IPS DF 6.9 (cell line): ENCODE data around the gene TENM3.

Source experiments
- DNase-seq: peaks from one replicate; pipeline ENCODE4 v3.0.0-alpha.2; 2013; ENCODE audit warnings: low read depth, low spot score
- H3K27ac ChIP-seq: one replicate; pipeline ENCODE4 v1.5.1; 2013; ENCODE audit warnings: low read length, control low read depth
- H3K27me3 ChIP-seq: 2 replicates; pipeline ENCODE4 v1.6.1; 2013; ENCODE audit warnings: mild to moderate bottlenecking, low read length; ENCODE audit not compliant: control insufficient read depth, insufficient read depth
- H3K36me3 ChIP-seq: 2 replicates; pipeline ENCODE4 v1.6.1; 2013; ENCODE audit warnings: low read length; ENCODE audit not compliant: control insufficient read depth, insufficient read depth
- H3K4me1 ChIP-seq: 2 replicates; pipeline ENCODE4 v1.6.1; 2013; ENCODE audit warnings: low read length; ENCODE audit not compliant: control insufficient read depth, insufficient read depth
- H3K4me3 ChIP-seq: 2 replicates; pipeline ENCODE4 v1.5.1; 2013; ENCODE audit warnings: mild to moderate bottlenecking, low read length
- H3K9me3 ChIP-seq: 2 replicates; pipeline ENCODE4 v1.6.1; 2013; ENCODE audit warnings: low read length, inconsistent platforms; ENCODE audit not compliant: control insufficient read depth, insufficient read depth
- WGBS: extraction: QIAGEN DNeasy Blood & Tissue Kit; methylation state at CpG from one replicate; pipeline ENCODE4 v1.1.7; 2013; ENCODE audit warnings: mixed read lengths, missing lambda C conversion rate; ENCODE audit not compliant: insufficient read length, insufficient coverage; 5-methylcytosine and 5-hydroxymethylcytosine counted together

The TENM3 gene

DNA sequence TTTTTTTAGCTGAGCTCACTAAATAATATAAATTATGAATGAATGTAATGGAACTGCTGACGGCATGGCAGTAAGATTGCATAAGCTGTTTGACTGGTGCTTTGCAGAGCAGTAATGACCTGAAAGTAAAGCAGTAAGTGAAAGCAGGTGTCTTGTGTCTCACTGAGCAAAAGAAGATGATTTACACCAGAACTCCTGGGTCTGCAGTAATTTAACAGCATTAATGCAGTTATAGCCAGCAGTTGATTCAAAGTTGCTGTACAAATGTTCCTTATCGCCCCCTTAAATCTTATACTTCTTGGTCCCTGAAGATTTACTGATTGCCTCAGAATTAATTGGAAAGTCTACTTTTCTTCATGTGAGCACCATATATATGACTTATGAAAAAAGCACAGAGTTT, 486.3 kb downstream of the TENM3 start:
- Histone ChIP-seq H3K4me3 (no peak overlapping the region), H3K27ac (no peak overlapping the region), H3K4me1 (no peaks in the 10 kb centered on the region), H3K9me3 (no peaks in the 10 kb centered on the region), H3K36me3 (no peaks in the 10 kb centered on the region; the same call in 1 of the 2 replicates), H3K27me3 (no peaks in the 10 kb centered on the region)
- DNase-seq, result no peak
- no CpG with 5 or more reads among the region's 2 CpGs for WGBS

DNA sequence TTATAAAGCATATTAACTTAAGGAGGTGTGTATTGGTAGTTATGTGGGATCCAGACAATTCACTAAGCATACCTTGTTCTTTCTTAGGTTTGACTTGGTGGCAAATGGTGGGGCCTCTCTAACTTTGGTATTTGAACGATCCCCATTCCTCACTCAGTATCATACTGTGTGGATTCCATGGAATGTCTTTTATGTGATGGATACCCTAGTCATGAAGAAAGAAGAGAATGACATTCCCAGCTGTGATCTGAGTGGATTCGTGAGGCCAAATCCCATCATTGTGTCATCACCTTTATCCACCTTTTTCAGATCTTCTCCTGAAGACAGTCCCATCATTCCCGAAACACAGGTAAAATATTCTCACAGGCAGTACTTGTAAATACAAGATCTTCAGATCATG, 487.6 kb downstream of the TENM3 start:
- Histone ChIP-seq H3K27ac (no peak overlapping the region), H3K9me3 (no peaks in the 10 kb centered on the region), H3K4me1 (no peaks in the 10 kb centered on the region), H3K36me3 (no peaks in the 10 kb centered on the region; the same call in 1 of the 2 replicates), H3K27me3 (no peaks in the 10 kb centered on the region), H3K4me3 (no peak overlapping the region)
- no CpG with 5 or more reads among the region's 3 CpGs for WGBS
- DNase-seq, result no peak

DNA sequence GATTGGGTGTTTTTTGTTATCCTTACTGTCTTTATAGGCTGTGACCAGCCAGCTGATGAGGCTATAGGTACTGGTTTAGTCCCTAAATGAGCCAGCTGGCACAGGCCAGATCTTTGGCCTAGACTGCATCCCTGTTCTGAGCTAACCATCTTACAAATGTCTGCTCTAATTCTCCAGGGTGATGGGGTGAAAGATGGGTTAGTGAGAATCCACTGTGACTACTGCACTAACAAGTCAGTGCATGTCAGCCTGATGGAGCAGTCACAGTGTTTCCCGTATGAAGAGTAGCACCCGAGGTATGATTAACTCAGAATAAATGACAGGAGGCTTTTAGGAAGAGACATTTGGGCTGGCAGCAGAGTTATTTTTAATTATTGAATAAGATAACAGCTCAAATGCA, 493.0 kb downstream of the TENM3 start:
- Histone ChIP-seq H3K27ac (no peak overlapping the region), H3K4me3 (no peak overlapping the region), H3K36me3 (no peaks in the 10 kb centered on the region), H3K9me3 (no peaks in the 10 kb centered on the region), H3K27me3 (no peaks in the 10 kb centered on the region), H3K4me1 (no peaks in the 10 kb centered on the region)
- no peak for DNase-seq
- no CpG with 5 or more reads among the region's 2 CpGs for WGBS

DNA sequence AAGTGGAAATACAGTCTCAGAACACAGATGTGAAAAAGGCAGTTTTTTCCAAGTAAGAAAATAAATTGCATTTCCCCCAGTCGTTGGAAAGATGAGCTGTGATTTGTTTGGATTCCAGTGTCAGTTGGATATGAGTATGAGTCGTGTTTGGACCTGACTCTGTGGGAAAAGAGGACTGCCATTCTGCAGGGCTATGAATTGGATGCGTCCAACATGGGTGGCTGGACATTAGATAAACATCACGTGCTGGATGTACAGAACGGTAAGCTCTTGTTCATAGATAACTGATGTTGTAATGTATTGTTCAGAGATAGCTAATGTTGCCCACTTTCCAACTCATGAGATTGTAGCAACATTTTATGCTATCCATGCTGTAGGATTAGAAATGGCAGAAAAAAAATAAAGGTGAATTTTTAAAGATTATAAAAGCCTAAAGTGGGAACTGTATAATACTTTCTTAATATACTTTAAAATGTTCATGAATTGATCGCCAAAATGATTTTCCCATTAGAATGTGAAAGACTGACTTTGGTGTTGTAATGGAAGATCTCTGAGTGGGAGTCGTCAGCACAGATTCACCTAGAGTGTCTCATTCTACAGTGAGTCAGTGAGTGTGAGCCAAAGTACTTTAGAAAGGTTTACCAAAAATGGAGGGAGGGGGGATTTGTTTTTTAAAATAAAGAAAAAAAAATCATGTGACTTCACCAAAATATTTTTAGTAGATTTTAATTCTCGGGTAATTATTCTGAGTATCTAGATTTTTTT, 495.3 kb downstream of the TENM3 start:
- Histone ChIP-seq H3K4me1 (no peaks in the 10 kb centered on the region), H3K9me3 (no peaks in the 10 kb centered on the region), H3K27ac (no peak overlapping the region), H3K27me3 (no peaks in the 10 kb centered on the region), H3K36me3 (no peaks in the 10 kb centered on the region), H3K4me3 (no peak overlapping the region)
- WGBS, result no CpG with 5 or more reads among the region's 8 CpGs
- DNase-seq, result no peak

DNA sequence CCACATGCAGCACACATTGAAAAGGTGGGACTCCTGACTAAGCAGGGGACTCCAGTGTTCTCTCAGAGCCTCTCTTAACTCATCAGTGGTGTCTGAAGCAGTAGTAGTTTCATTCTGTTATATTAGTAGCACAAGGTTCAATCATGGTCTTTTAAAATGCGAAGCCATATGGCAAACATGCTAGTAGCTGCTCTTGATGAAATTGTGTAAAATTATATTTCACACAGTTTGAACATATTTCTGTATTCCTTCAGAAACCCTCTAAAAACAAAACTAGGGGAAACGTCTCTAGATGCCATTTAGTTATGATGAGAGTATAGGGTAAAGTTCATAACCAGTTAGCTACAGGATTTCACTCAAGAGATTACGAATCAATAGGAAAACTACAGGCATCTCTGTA, 497.1 kb downstream of the TENM3 start:
- WGBS, result no CpG with 5 or more reads among the region's 3 CpGs

DNA sequence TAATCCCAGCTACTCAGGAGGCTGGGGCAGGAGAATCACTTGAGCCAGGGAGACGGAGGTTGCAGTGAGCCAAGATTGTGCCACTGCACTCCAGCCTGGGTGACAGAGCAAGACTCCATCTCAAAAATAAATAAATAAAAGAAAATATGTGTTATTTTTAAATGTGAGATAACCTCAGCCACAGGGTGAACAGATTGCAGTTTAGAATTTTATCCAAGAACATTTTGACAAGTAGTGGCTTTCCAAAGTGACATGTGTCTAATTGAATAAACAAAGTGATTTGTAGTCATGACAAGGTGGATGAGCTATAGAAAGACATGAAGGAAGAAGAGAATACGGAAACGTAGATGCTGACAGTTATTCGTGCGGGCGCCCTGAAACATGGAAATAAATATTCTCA, 497.9 kb downstream of the TENM3 start:
- no peak for DNase-seq

More for the DNA sequence above, 497.1 kb downstream of the TENM3 start:
- H3K4me1 ChIP-seq, result no peaks in the 10 kb centered on the region
- no peaks in the 10 kb centered on the region for H3K9me3 ChIP-seq
- no peaks in the 10 kb centered on the region for H3K27me3 ChIP-seq
- no peaks in the 10 kb centered on the region for H3K36me3 ChIP-seq
- H3K27ac ChIP-seq, result no peak overlapping the region
- no peak overlapping the region for H3K4me3 ChIP-seq
- no peak for DNase-seq

DNA sequence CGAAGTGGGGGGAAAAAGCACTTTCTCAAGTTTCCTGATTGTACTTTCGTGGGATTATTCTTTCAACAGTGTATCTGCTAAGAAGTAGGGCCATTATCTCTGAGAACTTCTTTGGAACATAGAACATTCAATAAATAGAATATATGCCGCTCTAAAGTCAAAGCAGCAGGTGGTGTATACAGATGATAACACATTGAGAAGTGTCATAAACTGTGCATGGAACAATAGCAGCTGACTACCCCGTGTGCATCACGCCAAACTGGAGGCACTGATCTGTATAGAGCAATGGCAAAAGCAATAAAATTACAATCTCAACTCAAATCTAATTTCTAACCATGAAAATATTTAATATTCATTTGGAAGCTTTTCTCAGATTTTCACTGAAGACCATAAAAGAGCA, 498.7 kb downstream of the TENM3 start:
- H3K36me3 ChIP-seq, result no peaks in the 10 kb centered on the region
- no peak overlapping the region for H3K4me3 ChIP-seq
- H3K4me1 ChIP-seq, result no peaks in the 10 kb centered on the region
- WGBS, result no CpG with 5 or more reads among the region's 5 CpGs
- H3K9me3 ChIP-seq, result no peaks in the 10 kb centered on the region
- H3K27me3 ChIP-seq, result no peaks in the 10 kb centered on the region
- DNase-seq, result no peak
- H3K27ac ChIP-seq, result no peak overlapping the region

More for the DNA sequence above, 497.9 kb downstream of the TENM3 start:
- no peaks in the 10 kb centered on the region for H3K36me3 ChIP-seq
- WGBS, result no CpG with 5 or more reads among the region's 6 CpGs
- H3K27me3 ChIP-seq, result no peaks in the 10 kb centered on the region
- no peak overlapping the region for H3K27ac ChIP-seq
- no peaks in the 10 kb centered on the region for H3K4me1 ChIP-seq
- no peak overlapping the region for H3K4me3 ChIP-seq
- H3K9me3 ChIP-seq, result no peaks in the 10 kb centered on the region

DNA sequence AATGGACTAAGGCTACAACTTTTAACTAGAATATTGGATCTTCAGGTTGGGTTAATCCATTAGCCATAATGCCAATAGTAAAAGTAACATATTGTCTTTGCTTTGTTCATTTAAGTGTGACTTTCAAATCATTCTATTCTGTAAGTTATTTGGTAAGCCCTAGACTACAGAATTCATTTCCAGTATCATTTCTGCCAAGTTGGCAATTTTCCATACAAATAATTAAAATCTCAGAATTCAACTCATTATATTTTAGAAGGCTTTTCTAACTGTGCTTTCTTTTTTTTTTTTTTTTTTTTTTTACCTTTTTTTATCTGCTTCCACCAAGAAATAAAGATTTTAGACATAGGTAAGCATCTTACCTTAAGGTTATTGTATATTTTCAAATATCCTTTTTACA, 500.6 kb downstream of the TENM3 start:
- Histone ChIP-seq H3K36me3 (no peaks in the 10 kb centered on the region), H3K4me1 (no peaks in the 10 kb centered on the region), H3K27me3 (no peaks in the 10 kb centered on the region), H3K4me3 (no peak overlapping the region), H3K27ac (no peak overlapping the region), H3K9me3 (no peaks in the 10 kb centered on the region)
- DNase-seq, result no peak

DNA sequence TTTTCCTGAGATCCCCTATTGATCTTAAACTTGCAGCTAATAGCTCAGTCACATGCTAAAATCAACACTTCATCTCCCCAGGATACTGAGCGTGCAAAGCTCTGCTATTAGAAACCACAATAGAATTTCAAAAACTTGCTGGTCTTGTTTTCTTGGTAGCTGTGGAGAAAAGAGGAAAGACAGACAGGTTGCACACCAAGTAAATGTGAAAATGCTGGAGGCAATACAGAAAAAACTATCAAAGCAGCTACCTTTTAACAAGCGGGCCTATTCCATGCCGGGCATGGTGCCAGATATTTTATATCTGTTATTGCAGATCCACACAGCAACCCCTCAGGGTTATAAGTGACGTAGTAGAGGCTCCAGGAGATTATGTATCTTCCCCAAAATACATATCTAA, 502.0 kb downstream of the TENM3 start:
- no CpG with 5 or more reads among the region's 4 CpGs for WGBS
- Histone ChIP-seq H3K4me3 (no peak overlapping the region), H3K27ac (no peak overlapping the region), H3K36me3 (no peaks in the 10 kb centered on the region), H3K27me3 (no peaks in the 10 kb centered on the region), H3K4me1 (no peaks in the 10 kb centered on the region), H3K9me3 (no peaks in the 10 kb centered on the region)
- no peak for DNase-seq

DNA sequence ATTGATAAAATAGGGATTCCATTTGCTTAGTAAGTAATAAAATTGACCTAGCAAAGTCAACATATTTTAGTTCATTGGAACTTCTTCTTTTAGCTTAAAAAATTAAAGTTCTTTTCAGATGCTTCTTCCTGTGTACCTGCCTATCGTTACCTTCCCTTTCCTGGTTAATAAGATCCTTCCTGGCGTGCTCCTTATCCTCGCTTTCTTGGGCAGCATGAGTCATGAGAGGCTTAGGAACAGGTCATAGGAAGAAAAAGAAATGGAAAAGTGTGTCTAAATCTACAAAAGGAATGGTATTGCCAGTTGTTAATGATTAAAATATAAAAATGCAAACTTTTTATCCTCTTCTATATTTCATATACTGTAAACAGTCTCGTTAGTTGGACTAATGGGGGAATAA, 503.7 kb downstream of the TENM3 start:
- Histone ChIP-seq H3K9me3 (no peaks in the 10 kb centered on the region), H3K27ac (no peak overlapping the region), H3K27me3 (no peaks in the 10 kb centered on the region), H3K36me3 (no peaks in the 10 kb centered on the region), H3K4me3 (no peak overlapping the region), H3K4me1 (no peaks in the 10 kb centered on the region)
- no peak for DNase-seq
- WGBS, result no CpG with 5 or more reads among the region's 4 CpGs

DNA sequence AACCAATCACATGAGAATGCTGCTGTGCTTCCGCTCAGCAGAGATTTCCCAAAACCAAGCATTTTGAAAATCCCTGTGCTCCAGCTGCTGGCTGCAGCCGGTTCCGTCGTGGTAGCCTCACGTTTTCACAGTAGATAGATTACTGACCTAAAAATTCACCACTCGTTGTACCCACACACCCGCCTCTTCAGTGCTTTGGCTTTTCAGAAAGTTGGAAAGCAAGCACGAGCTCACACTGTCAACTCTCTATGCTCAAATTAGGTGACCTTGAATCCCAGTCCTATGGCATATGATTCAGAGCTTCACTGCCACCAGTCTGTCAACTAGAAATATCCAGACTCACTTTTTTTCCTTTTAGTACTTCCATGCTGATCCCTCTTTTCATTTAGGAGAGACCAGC, 505.1 kb downstream of the TENM3 start:
- Histone ChIP-seq H3K27ac (no peak overlapping the region), H3K4me3 (no peak overlapping the region), H3K36me3 (no peaks in the 10 kb centered on the region), H3K4me1 (no peaks in the 10 kb centered on the region), H3K27me3 (no peaks in the 10 kb centered on the region), H3K9me3 (no peaks in the 10 kb centered on the region)
- no CpG with 5 or more reads among the region's 8 CpGs for WGBS
- no peak for DNase-seq
